Esophagus muscularis mucosa (tissue), 2 donors: ENCODE data around the gene PDE4D.

Source experiments
- POLR2A ChIP-seq: fragments of 450-650 bp; IDR thresholded peaks from one replicate; pipeline ENCODE4 v1.6.1; 2017; ENCODE audit warnings: antibody characterized with exemption, moderate library complexity, mild to moderate bottlenecking, low read depth
- POLR2AphosphoS5 ChIP-seq, 2 donors: sonication (generic); formaldehyde crosslinking; IDR thresholded peaks; one replicate each; pipeline ENCODE4 v1.6.1; 2017; ENCODE audit warnings: antibody characterized with exemption in 2 of 2

GRCh38 chr5:59596586-59597350 is 296.8 kb downstream of the PDE4D start:
- no peak for TF ChIP-seq POLR2A
- TF ChIP-seq POLR2AphosphoS5 (IDR thresholded peaks at IDR 0.05), result no peak
